Neural cell (in vitro differentiated cells): ENCODE measurements around the gene WIF1. TPM values are rescaled to one million over a fixed set of nuclear protein-coding genes. Genes with fewer than 3 reads are reported as not detected.

ENCODE experiments used
- H2AFZ ChIP-seq: fragments of 200-600, 300-800 bp; sonication (generic), shearing (Covaris generic); 2 replicates; pipeline ENCODE4 v1.6.0; 2014; ENCODE audit warnings: low read depth, mild to moderate bottlenecking, antibody characterized with exemption, low read length, moderate library complexity
- H3F3A ChIP-seq: fragments of 200-600 bp; shearing (Covaris generic); 2 replicates; pipeline ENCODE4 v1.6.1; 2016; ENCODE audit warnings: mild to moderate bottlenecking, moderate library complexity, mixed read lengths, antibody characterized with exemption, low read length; ENCODE audit not compliant: insufficient read depth, poor library complexity, severe bottlenecking
- H3K27ac ChIP-seq: fragments of 200-600, 300-800 bp; sonication (generic), shearing (Covaris generic); 2 replicates; pipeline ENCODE4 v1.5.1; 2014; ENCODE audit warnings: mild to moderate bottlenecking, low read length, moderate library complexity
- H3K27me3 ChIP-seq: fragments of 300-800, 200-600 bp; sonication (generic), shearing (Covaris generic); 2 replicates; pipeline ENCODE4 v1.6.0; 2014; ENCODE audit warnings: mild to moderate bottlenecking, low read depth, low read length, moderate library complexity; ENCODE audit not compliant: insufficient read depth
- H3K36me3 ChIP-seq: fragments of 300-800, 200-600 bp; sonication (generic), shearing (Covaris generic); 2 replicates; pipeline ENCODE4 v1.5.1; 2014; ENCODE audit warnings: mild to moderate bottlenecking, antibody characterized with exemption, low read length, moderate library complexity; ENCODE audit not compliant: insufficient read depth
- H3K4me2 ChIP-seq: fragments of 300-800, 200-600 bp; sonication (generic), shearing (Covaris generic); 2 replicates; pipeline ENCODE4 v1.6.0; 2014; ENCODE audit warnings: mild to moderate bottlenecking, low read length
- H3K4me3 ChIP-seq: fragments of 300-800, 200-600 bp; sonication (generic), shearing (Covaris generic); 2 replicates; pipeline ENCODE4 v1.5.1; 2014; ENCODE audit warnings: mild to moderate bottlenecking, low read length, moderate library complexity
- H3K79me2 ChIP-seq: fragments of 200-600 bp; shearing (Covaris generic); replicated peaks from 2 replicates; pipeline ENCODE4 v1.6.0; 2014; ENCODE audit warnings: mild to moderate bottlenecking, low read length, moderate library complexity; ENCODE audit not compliant: insufficient read depth
- H3K9ac ChIP-seq: fragments of 300-800, 200-600 bp; sonication (generic), shearing (Covaris generic); 2 replicates; pipeline ENCODE4 v1.6.1; 2016; ENCODE audit warnings: mild to moderate bottlenecking, low read length, mixed read lengths
- H3K9me2 ChIP-seq: fragments of 200-600 bp; shearing (Covaris generic); 2 replicates; pipeline ENCODE4 v1.6.1; 2016; ENCODE audit warnings: mild to moderate bottlenecking, low read length, mixed read lengths; ENCODE audit not compliant: insufficient read depth
- H3K9me3 ChIP-seq: fragments of 200-600, 300-800 bp; sonication (generic), shearing (Covaris generic); 2 replicates; pipeline ENCODE4 v1.6.1; 2016; ENCODE audit warnings: mild to moderate bottlenecking, mixed run types, low read length, moderate library complexity, mixed read lengths
- H4K20me1 ChIP-seq: fragments of 200-600 bp; shearing (Covaris generic); 2 replicates; pipeline ENCODE4 v1.6.1; 2016; ENCODE audit warnings: mild to moderate bottlenecking, mixed run types; ENCODE audit not compliant: insufficient read depth
- EP300 ChIP-seq: fragments of 450-650 bp; conservative IDR thresholded peaks from 2 replicates; pipeline ENCODE4 v1.6.1; 2014; ENCODE audit warnings: antibody characterized with exemption, mild to moderate bottlenecking, moderate library complexity; ENCODE audit not compliant: poor library complexity, severe bottlenecking
- EZH2 ChIP-seq: fragments of 200-600, 300-800 bp; shearing (Covaris generic), sonication (generic); IDR thresholded peaks from 2 replicates; pipeline ENCODE4 v1.6.1; 2014; ENCODE audit warnings: antibody characterized with exemption, low read length, borderline replicate concordance, mild to moderate bottlenecking; ENCODE audit not compliant: insufficient read depth, poor library complexity, severe bottlenecking
- MXI1 ChIP-seq: fragments of 450-650 bp; conservative IDR thresholded peaks from 2 replicates; pipeline ENCODE4 v1.6.1; 2014; ENCODE audit warnings: antibody characterized with exemption, mild to moderate bottlenecking; ENCODE audit not compliant: poor library complexity, severe bottlenecking
- POLR2AphosphoS5 ChIP-seq: IDR thresholded peaks from 2 replicates; pipeline ENCODE4 v1.6.1; 2012
- RAD21 ChIP-seq: fragments of 450-650 bp; conservative IDR thresholded peaks from 2 replicates; pipeline ENCODE4 v1.6.1; 2014; ENCODE audit warnings: antibody characterized with exemption, mild to moderate bottlenecking, moderate library complexity
- SMC3 ChIP-seq: fragments of 450-650 bp; conservative IDR thresholded peaks from 2 replicates; pipeline ENCODE4 v1.6.1; 2014; ENCODE audit warnings: antibody characterized with exemption, mild to moderate bottlenecking, moderate library complexity; ENCODE audit not compliant: poor library complexity
- TAF1 ChIP-seq: IDR thresholded peaks from 2 replicates; pipeline ENCODE4 v1.6.1; 2012; ENCODE audit warnings: low read depth
- polyA plus RNA-seq: library from polyadenylated mRNA; depleted of rRNA; stranded (reverse); fragments of >200 nt; gene quantifications from 2 replicates; pipeline ENCODE4 v1.2.3, GENCODE V29; 2014
- TF ChIP-seq, protein P1 (sequence below): IDR thresholded peaks from 2 replicates; pipeline ENCODE4 v1.6.1; 2012; ENCODE audit warnings: borderline replicate concordance
- TF ChIP-seq, protein P2 (sequence below): fragments of 450-650 bp; IDR thresholded peaks from 2 replicates; pipeline ENCODE4 v1.5.1; 2014; ENCODE audit warnings: antibody characterized with exemption, mild to moderate bottlenecking, moderate library complexity; ENCODE audit not compliant: poor library complexity, severe bottlenecking

The WIF1 gene
- polyA plus RNA-seq, 1 donor from 2014 or later, result 0.77 TPM

DNA sequence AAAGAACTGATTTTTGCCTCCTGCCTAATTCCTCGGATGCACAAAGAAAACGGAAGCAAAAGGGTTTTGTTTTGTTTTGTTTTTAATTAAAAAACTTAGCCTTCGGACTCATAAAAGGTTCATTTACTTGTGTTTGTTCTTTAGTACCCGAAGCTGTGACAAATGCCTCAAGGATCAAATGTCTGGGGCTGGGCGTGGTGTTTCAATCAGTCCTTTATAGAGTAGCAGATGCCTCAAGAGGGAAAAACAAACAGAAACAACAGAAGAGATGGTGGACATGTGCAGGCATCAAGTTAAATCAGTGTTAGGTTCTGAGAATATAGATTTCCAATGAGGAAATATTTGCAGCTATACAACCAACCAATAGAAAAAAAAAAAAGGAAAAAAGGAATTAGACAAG lies 1.6 kb upstream of the WIF1 start:
- no peak overlapping the region for H3K4me3 ChIP-seq
- H3K79me2 ChIP-seq, result no peaks in the 10 kb centered on the region
- no peak overlapping the region for H3K4me2 ChIP-seq
- H2AFZ ChIP-seq, result no peak overlapping the region
- H3K9me2 ChIP-seq, result no peaks in the 10 kb centered on the region
- H4K20me1 ChIP-seq, result no peaks in the 10 kb centered on the region
- no peak for TF ChIP-seq EZH2
- no peak for TF ChIP-seq EP300
- peaks cover 34% of the 10 kb centered on the region for H3K27me3 ChIP-seq
- H3K27ac ChIP-seq, result no peak overlapping the region
- no peaks in the 10 kb centered on the region for H3K9me3 ChIP-seq
- H3K36me3 ChIP-seq, result no peaks in the 10 kb centered on the region
- no peak overlapping the region for H3K9ac ChIP-seq
- peaks cover 2% of the 10 kb centered on the region for H3F3A ChIP-seq

- TF ChIP-seq EP300 (no peak), RAD21 (no peak), TAF1 (no peak), EZH2 (no peak), MXI1 (no peak), SMC3 (no peak), POLR2AphosphoS5 (no peak)
- TF ChIP-seq, protein P1, sequence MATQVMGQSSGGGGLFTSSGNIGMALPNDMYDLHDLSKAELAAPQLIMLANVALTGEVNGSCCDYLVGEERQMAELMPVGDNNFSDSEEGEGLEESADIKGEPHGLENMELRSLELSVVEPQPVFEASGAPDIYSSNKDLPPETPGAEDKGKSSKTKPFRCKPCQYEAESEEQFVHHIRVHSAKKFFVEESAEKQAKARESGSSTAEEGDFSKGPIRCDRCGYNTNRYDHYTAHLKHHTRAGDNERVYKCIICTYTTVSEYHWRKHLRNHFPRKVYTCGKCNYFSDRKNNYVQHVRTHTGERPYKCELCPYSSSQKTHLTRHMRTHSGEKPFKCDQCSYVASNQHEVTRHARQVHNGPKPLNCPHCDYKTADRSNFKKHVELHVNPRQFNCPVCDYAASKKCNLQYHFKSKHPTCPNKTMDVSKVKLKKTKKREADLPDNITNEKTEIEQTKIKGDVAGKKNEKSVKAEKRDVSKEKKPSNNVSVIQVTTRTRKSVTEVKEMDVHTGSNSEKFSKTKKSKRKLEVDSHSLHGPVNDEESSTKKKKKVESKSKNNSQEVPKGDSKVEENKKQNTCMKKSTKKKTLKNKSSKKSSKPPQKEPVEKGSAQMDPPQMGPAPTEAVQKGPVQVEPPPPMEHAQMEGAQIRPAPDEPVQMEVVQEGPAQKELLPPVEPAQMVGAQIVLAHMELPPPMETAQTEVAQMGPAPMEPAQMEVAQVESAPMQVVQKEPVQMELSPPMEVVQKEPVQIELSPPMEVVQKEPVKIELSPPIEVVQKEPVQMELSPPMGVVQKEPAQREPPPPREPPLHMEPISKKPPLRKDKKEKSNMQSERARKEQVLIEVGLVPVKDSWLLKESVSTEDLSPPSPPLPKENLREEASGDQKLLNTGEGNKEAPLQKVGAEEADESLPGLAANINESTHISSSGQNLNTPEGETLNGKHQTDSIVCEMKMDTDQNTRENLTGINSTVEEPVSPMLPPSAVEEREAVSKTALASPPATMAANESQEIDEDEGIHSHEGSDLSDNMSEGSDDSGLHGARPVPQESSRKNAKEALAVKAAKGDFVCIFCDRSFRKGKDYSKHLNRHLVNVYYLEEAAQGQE, result no peak
- TF ChIP-seq, protein P2, sequence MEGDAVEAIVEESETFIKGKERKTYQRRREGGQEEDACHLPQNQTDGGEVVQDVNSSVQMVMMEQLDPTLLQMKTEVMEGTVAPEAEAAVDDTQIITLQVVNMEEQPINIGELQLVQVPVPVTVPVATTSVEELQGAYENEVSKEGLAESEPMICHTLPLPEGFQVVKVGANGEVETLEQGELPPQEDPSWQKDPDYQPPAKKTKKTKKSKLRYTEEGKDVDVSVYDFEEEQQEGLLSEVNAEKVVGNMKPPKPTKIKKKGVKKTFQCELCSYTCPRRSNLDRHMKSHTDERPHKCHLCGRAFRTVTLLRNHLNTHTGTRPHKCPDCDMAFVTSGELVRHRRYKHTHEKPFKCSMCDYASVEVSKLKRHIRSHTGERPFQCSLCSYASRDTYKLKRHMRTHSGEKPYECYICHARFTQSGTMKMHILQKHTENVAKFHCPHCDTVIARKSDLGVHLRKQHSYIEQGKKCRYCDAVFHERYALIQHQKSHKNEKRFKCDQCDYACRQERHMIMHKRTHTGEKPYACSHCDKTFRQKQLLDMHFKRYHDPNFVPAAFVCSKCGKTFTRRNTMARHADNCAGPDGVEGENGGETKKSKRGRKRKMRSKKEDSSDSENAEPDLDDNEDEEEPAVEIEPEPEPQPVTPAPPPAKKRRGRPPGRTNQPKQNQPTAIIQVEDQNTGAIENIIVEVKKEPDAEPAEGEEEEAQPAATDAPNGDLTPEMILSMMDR, result no peak
- H3K9me3 ChIP-seq, result no peaks in the 10 kb centered on the region
- H3K9me2 ChIP-seq, result no peaks in the 10 kb centered on the region
- peaks cover 2% of the 10 kb centered on the region for H3F3A ChIP-seq
- H3K27me3 ChIP-seq, result peaks cover 34% of the 10 kb centered on the region
- H2AFZ ChIP-seq, result no peak overlapping the region
- no peaks in the 10 kb centered on the region for H4K20me1 ChIP-seq
- no peak overlapping the region for H3K9ac ChIP-seq
- no peaks in the 10 kb centered on the region for H3K79me2 ChIP-seq
- H3K4me2 ChIP-seq, result no peak overlapping the region
- peak overlapping the region; percentile 69 for H3K4me3 ChIP-seq
- no peak overlapping the region for H3K27ac ChIP-seq
- no peaks in the 10 kb centered on the region for H3K36me3 ChIP-seq
Observed at GRCh38 chr12:65121956-65122469, 908 bp upstream of the WIF1 start.

DNA sequence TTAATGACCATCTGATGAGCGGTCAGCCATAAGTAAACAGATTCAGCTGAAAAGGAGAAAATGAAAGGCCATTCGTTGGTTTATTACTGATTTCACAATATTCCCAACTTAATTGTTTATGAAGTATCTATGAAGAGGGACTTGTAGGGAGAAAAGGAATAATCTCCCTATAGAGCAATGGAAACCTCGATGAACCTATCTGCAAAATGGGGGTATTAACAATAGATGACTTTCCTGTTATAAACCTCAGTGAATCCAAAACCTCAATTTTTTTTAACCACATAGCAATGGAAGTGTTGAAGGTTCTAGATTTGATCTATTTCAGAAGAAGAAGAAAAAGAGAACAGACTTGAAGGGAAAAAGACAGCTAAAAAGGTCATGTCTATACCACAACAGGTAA lies 2.0 kb downstream of the WIF1 start:
- Histone ChIP-seq H3K4me2 (no peak overlapping the region), H3K9ac (no peak overlapping the region), H3K79me2 (no peaks in the 10 kb centered on the region), H3K27me3 (peaks cover 34% of the 10 kb centered on the region), H2AFZ (no peak overlapping the region), H3K4me3 (no peak overlapping the region), H3K9me2 (no peaks in the 10 kb centered on the region), H3K36me3 (no peaks in the 10 kb centered on the region), H3F3A (no peaks in the 10 kb centered on the region), H3K9me3 (no peaks in the 10 kb centered on the region), H3K27ac (no peak overlapping the region), H4K20me1 (no peaks in the 10 kb centered on the region)
- TF ChIP-seq RAD21 (no peak), SMC3 (no peak), TAF1 (no peak), POLR2AphosphoS5 (no peak), EZH2 (no peak), EP300 (no peak), MXI1 (no peak)
- TF ChIP-seq, protein P2, result no peak
- TF ChIP-seq, protein P1, result no peak
